A549 (cell line): ENCODE data around the gene GPATCH8. TPM values are rescaled to one million over a fixed set of nuclear protein-coding genes. Genes with fewer than 3 reads are reported as not detected.

Experiments used
- ATAC-seq, 2 experiments: fragments of 200-7000 bp in 1 of 2; fragments of >200 bp in 1 of 2; cut with Nextera tagmentation in 1 of 2; cut with Tn5 transposase in 1 of 2; 3 replicates each; pipeline versions ENCODE4 v1.8.0 to v1.9.1; 2018 to 2020; ENCODE audit warnings: mild to moderate bottlenecking in 1 of 2, moderate library complexity in 1 of 2
- CTCF ChIA-PET: fragments of 300-600 bp; sonication (Branson Sonifier 250); formaldehyde crosslinking; extraction: SDS; loops from one replicate; lab custom pipeline; 2021; ENCODE audit warnings: antibody characterized with exemption, inconsistent platforms; lab: Yijun Ruan, JAX
- POLR2A ChIA-PET: fragments of 350-600 bp; formaldehyde crosslinking; extraction: SDS; loops from one replicate; lab custom pipeline; 2021; ENCODE audit warnings: antibody characterized with exemption, inconsistent platforms; lab: Yijun Ruan, JAX
- DNase-seq, 2 experiments: peaks; one replicate each; pipeline versions ENCODE4 v3.0.0 to v3.0.0-alpha.2; 2011 to 2016; ENCODE audit warnings: low read depth in 1 of 2, low spot score in 1 of 2
- FAIRE-seq: peaks from 2 replicates; lab custom pipeline; 2011; peaks lifted over from hg19 to GRCh38; lab: Jason Lieb, UNC
- H3K27ac ChIP-seq, 2 experiments: fragments of >200 bp; sonication (Bioruptor Twin); formaldehyde crosslinking; 3 replicates each; pipeline ENCODE4 v1.5.1; 2016 to 2017
- H3K4me1 ChIP-seq: fragments of >200 bp; sonication (Bioruptor Twin); formaldehyde crosslinking; 3 replicates; pipeline ENCODE4 v1.6.1; 2016
- H3K4me2 ChIP-seq: fragments of >200 bp; sonication (Bioruptor Twin); formaldehyde crosslinking; 3 replicates; pipeline ENCODE4 v1.6.1; 2016
- H3K4me3 ChIP-seq: fragments of >200 bp; sonication (Bioruptor Twin); formaldehyde crosslinking; 3 replicates; pipeline ENCODE4 v1.5.1; 2016
- H3K9me3 ChIP-seq: fragments of >200 bp; sonication (Bioruptor Twin); formaldehyde crosslinking; 3 replicates; pipeline ENCODE4 v1.6.1; 2016
- CBX8 ChIP-seq: fragments of 200-600 bp; sonication (generic); IDR thresholded peaks from 2 replicates; pipeline ENCODE4 v1.6.1; 2016
- CEBPB ChIP-seq, 2 experiments: fragments of >200 bp in 1 of 2; sonication (Bioruptor Twin) in 1 of 2; formaldehyde crosslinking in 1 of 2; IDR thresholded peaks; 2 replicates each; pipeline ENCODE4 v1.6.1; 2012 to 2016
- CHD4 ChIP-seq: fragments of 200-600 bp; sonication (generic); IDR thresholded peaks from 2 replicates; pipeline ENCODE4 v1.6.1; 2016; ENCODE audit warnings: antibody characterized with exemption, mild to moderate bottlenecking, borderline replicate concordance
- EHF ChIP-seq: fragments of 250-450 bp; sonication (Bioruptor Pico); IDR thresholded peaks from 2 replicates; pipeline ENCODE4 v1.5.0; 2020; ENCODE audit warnings: mild to moderate bottlenecking
- EHMT2 ChIP-seq: fragments of 200-600 bp; sonication (generic); IDR thresholded peaks from 2 replicates; pipeline ENCODE4 v1.6.1; 2016; ENCODE audit warnings: antibody characterized with exemption, low read depth, mild to moderate bottlenecking, moderate library complexity
- FOSB ChIP-seq: fragments of 250-450 bp; sonication (Bioruptor Pico); IDR thresholded peaks from 2 replicates; pipeline ENCODE4 v1.5.0; 2020; ENCODE audit warnings: mild to moderate bottlenecking, moderate library complexity
- FOSL2 ChIP-seq, 2 experiments: fragments of 450-650 bp in 1 of 2; fragments of >200 bp in 1 of 2; sonication (Bioruptor Twin) in 1 of 2; formaldehyde crosslinking; IDR thresholded peaks; 2 replicates each; pipeline versions ENCODE4 v1.5.0 to v1.6.1; 2016 to 2020; ENCODE audit warnings: mild to moderate bottlenecking in 1 of 2, moderate library complexity in 1 of 2
- GATA3 ChIP-seq: IDR thresholded peaks from 2 replicates; pipeline ENCODE4 v1.6.1; 2012; ENCODE audit warnings: borderline replicate concordance
- HDAC2 ChIP-seq: fragments of 200-600 bp; sonication (generic); IDR thresholded peaks from 2 replicates; pipeline ENCODE4 v1.6.1; 2016
- JUNB ChIP-seq: fragments of >200 bp; sonication (Bioruptor Twin); formaldehyde crosslinking; IDR thresholded peaks from 2 replicates; pipeline ENCODE4 v1.6.1; 2016
- MAFK ChIP-seq: fragments of 450-650 bp; IDR thresholded peaks from 2 replicates; pipeline ENCODE4 v1.6.1; 2014; ENCODE audit not compliant: partially characterized antibody
- MAX ChIP-seq: IDR thresholded peaks from 2 replicates; pipeline ENCODE4 v1.6.1; 2012
- NFE2L2 ChIP-seq: fragments of 150-350 bp; conservative IDR thresholded peaks from 2 replicates; pipeline ENCODE4 v1.6.1; 2014; ENCODE audit warnings: low read length
- RARB ChIP-seq: fragments of 250-450 bp; sonication (Bioruptor Pico); IDR thresholded peaks from 2 replicates; pipeline ENCODE4 v1.8.0; 2021; ENCODE audit warnings: mild to moderate bottlenecking, moderate library complexity
- RCOR1 ChIP-seq: fragments of 150-350 bp; IDR thresholded peaks from 2 replicates; pipeline ENCODE4 v1.6.1; 2014; ENCODE audit warnings: antibody characterized with exemption, low read length, low read depth
- RFX5 ChIP-seq: fragments of 450-650 bp; IDR thresholded peaks from 2 replicates; pipeline ENCODE4 v1.7.1; 2014; ENCODE audit warnings: antibody characterized with exemption, mild to moderate bottlenecking, moderate library complexity
- SMC3 ChIP-seq: fragments of >200 bp; sonication (Bioruptor Twin); formaldehyde crosslinking; IDR thresholded peaks from 3 replicates; pipeline ENCODE4 v1.6.1; 2018; ENCODE audit warnings: inconsistent platforms
- SREBF2 ChIP-seq: fragments of 450-650 bp; IDR thresholded peaks from 2 replicates; pipeline ENCODE4 v1.6.1; 2014; ENCODE audit warnings: mild to moderate bottlenecking, moderate library complexity
- WGBS: methylation state at CpG from one replicate; pipeline ENCODE4 v1.1.6; 2017; ENCODE audit errors: missing lambda C conversion rate; 5-methylcytosine and 5-hydroxymethylcytosine counted together
- polyA plus RNA-seq, 4 experiments: library from polyadenylated mRNA; depleted of rRNA in 3 of 4; stranded (reverse); fragments of >200 nt; fragmentation: RNase III in 1 of 4; extraction: RNeasy Plus Mini Kit Qiagen cat#74134 plus additional on column Dnase treatment in 1 of 4; gene quantifications; 2 replicates in 3 of 4; 3 replicates in 1 of 4; pipeline ENCODE4 v1.2.3, GENCODE V29; 2011 to 2017
- TF ChIP-seq, protein P1 (sequence below): fragments of >200 bp; sonication (Bioruptor Twin); formaldehyde crosslinking; IDR thresholded peaks from 3 replicates; pipeline ENCODE4 v1.5.1; 2016
- TF ChIP-seq, protein P2 (sequence below): IDR thresholded peaks from 2 replicates; pipeline ENCODE4 v1.6.1; 2012; ENCODE audit warnings: low read depth, borderline replicate concordance
- TF ChIP-seq, protein P3 (sequence below): fragments of 250-450 bp; sonication (Bioruptor Pico); IDR thresholded peaks from 2 replicates; pipeline ENCODE4 v1.5.0; 2020; ENCODE audit warnings: low read depth, mild to moderate bottlenecking, moderate library complexity
- TF ChIP-seq, protein P4 (sequence below): fragments of 250-450 bp; sonication (Bioruptor Pico); IDR thresholded peaks from 2 replicates; pipeline ENCODE4 v1.5.0; 2021; ENCODE audit warnings: mild to moderate bottlenecking, moderate library complexity, borderline replicate concordance

The GPATCH8 gene
- polyA plus RNA-seq, 2 of the 4 experiments (the other 2 are of a cell fraction), result 21.7 to 27.3 TPM

- no peak for TF ChIP-seq SREBF2
- TF ChIP-seq RCOR1, result no peak
- TF ChIP-seq, protein P1, sequence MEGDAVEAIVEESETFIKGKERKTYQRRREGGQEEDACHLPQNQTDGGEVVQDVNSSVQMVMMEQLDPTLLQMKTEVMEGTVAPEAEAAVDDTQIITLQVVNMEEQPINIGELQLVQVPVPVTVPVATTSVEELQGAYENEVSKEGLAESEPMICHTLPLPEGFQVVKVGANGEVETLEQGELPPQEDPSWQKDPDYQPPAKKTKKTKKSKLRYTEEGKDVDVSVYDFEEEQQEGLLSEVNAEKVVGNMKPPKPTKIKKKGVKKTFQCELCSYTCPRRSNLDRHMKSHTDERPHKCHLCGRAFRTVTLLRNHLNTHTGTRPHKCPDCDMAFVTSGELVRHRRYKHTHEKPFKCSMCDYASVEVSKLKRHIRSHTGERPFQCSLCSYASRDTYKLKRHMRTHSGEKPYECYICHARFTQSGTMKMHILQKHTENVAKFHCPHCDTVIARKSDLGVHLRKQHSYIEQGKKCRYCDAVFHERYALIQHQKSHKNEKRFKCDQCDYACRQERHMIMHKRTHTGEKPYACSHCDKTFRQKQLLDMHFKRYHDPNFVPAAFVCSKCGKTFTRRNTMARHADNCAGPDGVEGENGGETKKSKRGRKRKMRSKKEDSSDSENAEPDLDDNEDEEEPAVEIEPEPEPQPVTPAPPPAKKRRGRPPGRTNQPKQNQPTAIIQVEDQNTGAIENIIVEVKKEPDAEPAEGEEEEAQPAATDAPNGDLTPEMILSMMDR, result 0 out of 3 replicates have a peak, but pooled peaks have one; percentile 8
- no peak for TF ChIP-seq FOSL2 (IDR thresholded peaks at IDR 0.05)
- TF ChIP-seq FOSL2 (CRISPR knock-in tag; IDR thresholded peaks at IDR 0.05), result no peak
- H3K4me2 ChIP-seq, result no peak overlapping the region
- no peaks in the 10 kb centered on the region for H3K4me1 ChIP-seq
- CTCF ChIA-PET, result interaction anchor here (0.6 to 17.9 kb wide), 13 partner anchors 8 to 315 kb away, joined by 3 to 327 read pairs (median 6); partner anchors contain the start of genes FAM171A2 and GRN
- H3K27ac ChIP-seq, result no peak overlapping the region
- no peak overlapping the region for H3K4me3 ChIP-seq
- POLR2A ChIA-PET, result interaction anchor here (2.3 kb wide), 1 partner anchor 10 kb away, joined by 7 read pairs; the partner anchor contains the start of gene GRN
- ATAC-seq, result no peak
- H3K9me3 ChIP-seq, result no peaks in the 10 kb centered on the region
- FAIRE-seq, result no peak
- 91% methylated on average over 62 of the region's 77 CpGs for WGBS
- no peak for DNase-seq
These were observed 148.3 kb downstream of the GPATCH8 start for GRCh38 chr17:44354582-44355561.

GRCh38 chr17:44353672-44354331, 149.4 kb downstream of the GPATCH8 start:
- 19% methylated on average over 45 of the region's 98 CpGs for WGBS
- no peaks in the 10 kb centered on the region for H3K4me1 ChIP-seq
- no peaks in the 10 kb centered on the region for H3K9me3 ChIP-seq
- CTCF ChIA-PET, result interaction anchor here (0.5 to 17.9 kb wide), 17 partner anchors 9 to 864 kb away, joined by 3 to 327 read pairs (median 3); partner anchors contain the start of gene FAM171A2
- TF ChIP-seq, protein P2, sequence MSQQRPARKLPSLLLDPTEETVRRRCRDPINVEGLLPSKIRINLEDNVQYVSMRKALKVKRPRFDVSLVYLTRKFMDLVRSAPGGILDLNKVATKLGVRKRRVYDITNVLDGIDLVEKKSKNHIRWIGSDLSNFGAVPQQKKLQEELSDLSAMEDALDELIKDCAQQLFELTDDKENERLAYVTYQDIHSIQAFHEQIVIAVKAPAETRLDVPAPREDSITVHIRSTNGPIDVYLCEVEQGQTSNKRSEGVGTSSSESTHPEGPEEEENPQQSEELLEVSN, result peak; percentile 27; the same call in 1 of the 2 replicates
- no peak for TF ChIP-seq FOSL2 (IDR thresholded peaks at IDR 0.05)
- TF ChIP-seq FOSL2 (CRISPR knock-in tag; IDR thresholded peaks at IDR 0.05), result no peak
- no peak for TF ChIP-seq SMC3
- peak; percentile 53; the same call in 1 of the 2 replicates for TF ChIP-seq MAX
- peak overlapping the region; percentile 90 for H3K4me2 ChIP-seq
- no peak for DNase-seq
- peak overlapping the region; percentile 42 for H3K4me3 ChIP-seq
- no peak for ATAC-seq
- peak overlapping the region; percentile 34 to 75; a peak in 4 of 6 replicates for H3K27ac ChIP-seq
- POLR2A ChIA-PET, result interaction anchor here (2.3 kb wide), 1 partner anchor 9 kb away, joined by 7 read pairs; the partner anchor contains the start of gene GRN
- FAIRE-seq, result no peak

DNA sequence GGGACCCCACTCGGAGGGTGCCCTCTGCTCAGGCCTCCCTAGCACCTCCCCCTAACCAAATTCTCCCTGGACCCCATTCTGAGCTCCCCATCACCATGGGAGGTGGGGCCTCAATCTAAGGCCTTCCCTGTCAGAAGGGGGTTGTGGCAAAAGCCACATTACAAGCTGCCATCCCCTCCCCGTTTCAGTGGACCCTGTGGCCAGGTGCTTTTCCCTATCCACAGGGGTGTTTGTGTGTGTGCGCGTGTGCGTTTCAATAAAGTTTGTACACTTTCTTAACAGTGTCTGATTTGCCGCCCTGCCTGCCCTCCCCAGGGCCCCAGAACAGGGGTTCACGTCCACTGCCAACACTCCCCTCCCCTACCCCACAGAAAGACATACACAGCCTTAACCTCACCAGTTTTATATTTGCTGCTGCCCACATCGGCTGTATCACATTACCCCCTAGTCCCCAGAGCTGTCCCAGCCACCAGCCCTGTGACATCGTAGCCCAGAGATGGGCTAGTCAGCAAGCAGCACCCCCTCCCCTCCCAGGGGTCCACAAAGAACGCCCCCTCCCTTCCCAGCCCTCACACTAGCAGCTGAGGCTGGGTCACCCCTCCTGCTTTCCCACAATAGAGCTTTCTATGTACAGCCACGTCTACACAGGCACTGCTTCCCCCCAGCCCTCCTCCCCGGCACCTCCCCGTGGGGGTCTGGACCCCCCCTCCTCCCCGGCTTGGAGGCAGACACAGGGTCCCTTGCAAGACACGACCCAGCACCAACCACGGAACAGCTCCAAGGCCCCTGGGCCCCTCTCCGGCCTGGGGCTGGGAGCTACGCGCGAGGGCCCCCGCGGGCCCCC, 150.2 kb downstream of the GPATCH8 start:
- H3K4me1 ChIP-seq, result no peaks in the 10 kb centered on the region
- H3K27ac ChIP-seq, result peak overlapping the region in 1 of 2 experiments; percentile 75; a peak in 3 of 6 replicates
- no peak for FAIRE-seq
- TF ChIP-seq GATA3 (no peak), HDAC2 (no peak), CBX8 (no peak), FOSB (CRISPR knock-in tag) (no peak), CEBPB (IDR thresholded peaks at IDR 0.05) (no peak), RARB (CRISPR knock-in tag) (no peak), RCOR1 (no peak), MAFK (no peak), JUNB (no peak), EHF (CRISPR knock-in tag) (no peak), EHMT2 (no peak), NFE2L2 (no peak), CHD4 (no peak), RFX5 (no peak)
- TF ChIP-seq, protein P3, sequence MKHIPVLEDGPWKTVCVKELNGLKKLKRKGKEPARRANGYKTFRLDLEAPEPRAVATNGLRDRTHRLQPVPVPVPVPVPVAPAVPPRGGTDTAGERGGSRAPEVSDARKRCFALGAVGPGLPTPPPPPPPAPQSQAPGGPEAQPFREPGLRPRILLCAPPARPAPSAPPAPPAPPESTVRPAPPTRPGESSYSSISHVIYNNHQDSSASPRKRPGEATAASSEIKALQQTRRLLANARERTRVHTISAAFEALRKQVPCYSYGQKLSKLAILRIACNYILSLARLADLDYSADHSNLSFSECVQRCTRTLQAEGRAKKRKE (CRISPR knock-in tag), result no peak
- TF ChIP-seq, protein P4, sequence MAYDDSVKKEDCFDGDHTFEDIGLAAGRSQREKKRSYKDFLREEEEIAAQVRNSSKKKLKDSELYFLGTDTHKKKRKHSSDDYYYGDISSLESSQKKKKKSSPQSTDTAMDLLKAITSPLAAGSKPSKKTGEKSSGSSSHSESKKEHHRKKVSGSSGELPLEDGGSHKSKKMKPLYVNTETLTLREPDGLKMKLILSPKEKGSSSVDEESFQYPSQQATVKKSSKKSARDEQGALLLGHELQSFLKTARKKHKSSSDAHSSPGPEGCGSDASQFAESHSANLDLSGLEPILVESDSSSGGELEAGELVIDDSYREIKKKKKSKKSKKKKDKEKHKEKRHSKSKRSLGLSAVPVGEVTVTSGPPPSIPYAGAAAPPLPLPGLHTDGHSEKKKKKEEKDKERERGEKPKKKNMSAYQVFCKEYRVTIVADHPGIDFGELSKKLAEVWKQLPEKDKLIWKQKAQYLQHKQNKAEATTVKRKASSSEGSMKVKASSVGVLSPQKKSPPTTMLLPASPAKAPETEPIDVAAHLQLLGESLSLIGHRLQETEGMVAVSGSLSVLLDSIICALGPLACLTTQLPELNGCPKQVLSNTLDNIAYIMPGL, result no peak
- ChIA-PET POLR2A (interaction anchor here (2.3 kb wide), 1 partner anchor 8 kb away, joined by 7 read pairs; the partner anchor contains the start of gene GRN), CTCF (interaction anchor here (0.6 to 17.9 kb wide), 16 partner anchors 9 to 482 kb away, joined by 3 to 327 read pairs (median 3); partner anchors contain the start of gene FAM171A2)
- ATAC-seq, result no peak
- peak overlapping the region; percentile 42 for H3K4me3 ChIP-seq
- H3K9me3 ChIP-seq, result no peaks in the 10 kb centered on the region
- WGBS, result 79% methylated on average over 16 of the region's 22 CpGs
- H3K4me2 ChIP-seq, result peak overlapping the region; percentile 90
- DNase-seq, result no peak
